Epithelial cell of proximal tubule (primary cell): ENCODE data around the gene TMEM266. TPM values are rescaled to one million over a fixed set of nuclear protein-coding genes. Genes with fewer than 3 reads are reported as not detected.

Experiments used
- DNase-seq: peaks from one replicate; pipeline ENCODE4 v3.0.0-alpha.2; 2011; ENCODE audit warnings: low read depth
- H3K4me3 ChIP-seq: 2 replicates; pipeline ENCODE4 v1.5.1; 2011; ENCODE audit warnings: low read depth, mild to moderate bottlenecking, low read length
- CTCF ChIP-seq: conservative IDR thresholded peaks from 2 replicates; pipeline ENCODE4 v1.5.1; 2012; ENCODE audit warnings: low read depth, mild to moderate bottlenecking, low read length
- total RNA-seq: library from RNA; depleted of rRNA; stranded (reverse); fragments of >200 nt; gene quantifications from 2 replicates; pipeline ENCODE4 v1.2.3, GENCODE V29; 2015

TMEM266 gene
- total RNA-seq, 1 donor from 2014 or later = not detected

- no peak for TF ChIP-seq CTCF
- no peak for DNase-seq
- no peak overlapping the region for H3K4me3 ChIP-seq
Observed at GRCh38 chr15:76199106-76200082, 139.6 kb downstream of the TMEM266 start.

- no peak for TF ChIP-seq CTCF
Observed at GRCh38 chr15:76200083-76200465, 140.3 kb downstream of the TMEM266 start.

GRCh38 chr15:76200641-76201105 is 140.9 kb downstream of the TMEM266 start:
- DNase-seq = no peak
- TF ChIP-seq CTCF = no peak
- no peak overlapping the region for H3K4me3 ChIP-seq

More at GRCh38 chr15:76200083-76200465, 140.3 kb downstream of the TMEM266 start:
- H3K4me3 ChIP-seq = no peak overlapping the region
- no peak for DNase-seq

GRCh38 chr15:76201536-76202255 is 141.9 kb downstream of the TMEM266 start:
- no peak for DNase-seq
- H3K4me3 ChIP-seq = no peak overlapping the region
- TF ChIP-seq CTCF = no peak

GRCh38 chr15:76203346-76204108 is 143.7 kb downstream of the TMEM266 start:
- H3K4me3 ChIP-seq = no peak overlapping the region
- no peak for TF ChIP-seq CTCF
- DNase-seq = no peak

GRCh38 chr15:76204109-76204845 is 144.5 kb downstream of the TMEM266 start:
- DNase-seq = no peak
- no peak overlapping the region for H3K4me3 ChIP-seq
- TF ChIP-seq CTCF = no peak
